Measurements from ENCODE around the gene MRC2. TPM values are rescaled to one million over a fixed set of nuclear protein-coding genes. Genes with fewer than 3 reads are reported as not detected.

Gene MRC2
- polyA plus RNA-seq, 3 donors, result 0.04 TPM; not detected in 2

GRCh38 chr17:62630365-62631085, 3.1 kb downstream of the MRC2 start:
- 89% methylated on average over 9 of the region's 12 CpGs for WGBS (ENCODE audit: insufficient coverage)
- no peak overlapping the region for H3K4me2 ChIP-seq (replicated peaks; ENCODE audit: extremely low read depth, low read length, poor library complexity, severe bottlenecking)

More at GRCh38 chr17:62630365-62631085, 3.1 kb downstream of the MRC2 start:
- H3K27me3 ChIP-seq (ENCODE audit: control insufficient read depth in 2 of 2, insufficient read depth in 2 of 2, low read length in 2 of 2), result peaks cover 3 to 31% of the 10 kb centered on the region in 2 donors
- H3K4me1 Mint-ChIP-seq, result peaks cover 36% of the 10 kb centered on the region
- no peak overlapping the region for H3K27ac ChIP-seq (ENCODE audit: low read depth in 1 of 2, low read length in 2 of 2)
- no peaks in the 10 kb centered on the region for H3K9me3 ChIP-seq (replicated peaks in 1 of 2; ENCODE audit: control insufficient read depth in 1 of 2, insufficient read depth in 1 of 2, low read length in 2 of 2)
- peaks cover 21 to 25% of the 10 kb centered on the region in 2 donors for H3K4me1 ChIP-seq (ENCODE audit: control insufficient read depth in 1 of 2, insufficient read depth in 2 of 2, low read length in 2 of 2)
- H4K20me1 ChIP-seq (ENCODE audit: insufficient read depth, low read length), result no peaks in the 10 kb centered on the region
- peaks cover 0 to 3% of the 10 kb centered on the region in 2 donors for H3K36me3 Mint-ChIP-seq
- no peak overlapping the region for H3K4me3 Mint-ChIP-seq
- H3K27me3 Mint-ChIP-seq (ENCODE audit: low read depth in 3 of 3), result peaks cover 35 to 50% (median 41%) of the 10 kb centered on the region in 3 donors
- no peaks in the 10 kb centered on the region for H3K36me3 ChIP-seq (replicated peaks in 1 of 2; ENCODE audit: control insufficient read depth in 1 of 2, insufficient read depth in 2 of 2, low read length in 2 of 2)
- no peak overlapping the region for H3K9ac ChIP-seq (ENCODE audit: insufficient read depth, low read length, poor library complexity, severe bottlenecking)
- intact Hi-C loops (cut with micrococcal nuclease), result no loop called here
- H3K9me3 Mint-ChIP-seq, result peaks cover 0 to 3% (median 0%) of the 10 kb centered on the region in 7 donors
- TF ChIP-seq CTCF (IDR thresholded peaks at IDR 0.05), result no peak
- H3K4me3 ChIP-seq (replicated peaks in 1 of 3; ENCODE audit: low read depth in 2 of 3, low read length in 3 of 3), result no peak overlapping the region
- no peak overlapping the region for H3K27ac Mint-ChIP-seq
- H3K79me2 ChIP-seq (ENCODE audit: insufficient read depth, low read length), result no peaks in the 10 kb centered on the region
- DNase-seq, result no peak
- H2AFZ ChIP-seq (ENCODE audit: insufficient read depth, low read depth, low read length, poor library complexity, severe bottlenecking), result no peak overlapping the region
